Inferior parietal cortex (tissue), 1 donor: Measurements from ENCODE around the gene SNRNP70.
"Not testable (repeated sequence)": the region's sequence is repeated elsewhere in the genome, so short reads cannot be mapped to it uniquely, and the experiment has no call there.

Experiments
- DNase-seq: peaks from one replicate; pipeline ENCODE4 v3.0.0-alpha.2; 2016; ENCODE audit errors: extremely low spot score

SNRNP70 gene, protein sequence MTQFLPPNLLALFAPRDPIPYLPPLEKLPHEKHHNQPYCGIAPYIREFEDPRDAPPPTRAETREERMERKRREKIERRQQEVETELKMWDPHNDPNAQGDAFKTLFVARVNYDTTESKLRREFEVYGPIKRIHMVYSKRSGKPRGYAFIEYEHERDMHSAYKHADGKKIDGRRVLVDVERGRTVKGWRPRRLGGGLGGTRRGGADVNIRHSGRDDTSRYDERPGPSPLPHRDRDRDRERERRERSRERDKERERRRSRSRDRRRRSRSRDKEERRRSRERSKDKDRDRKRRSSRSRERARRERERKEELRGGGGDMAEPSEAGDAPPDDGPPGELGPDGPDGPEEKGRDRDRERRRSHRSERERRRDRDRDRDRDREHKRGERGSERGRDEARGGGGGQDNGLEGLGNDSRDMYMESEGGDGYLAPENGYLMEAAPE

DNA sequence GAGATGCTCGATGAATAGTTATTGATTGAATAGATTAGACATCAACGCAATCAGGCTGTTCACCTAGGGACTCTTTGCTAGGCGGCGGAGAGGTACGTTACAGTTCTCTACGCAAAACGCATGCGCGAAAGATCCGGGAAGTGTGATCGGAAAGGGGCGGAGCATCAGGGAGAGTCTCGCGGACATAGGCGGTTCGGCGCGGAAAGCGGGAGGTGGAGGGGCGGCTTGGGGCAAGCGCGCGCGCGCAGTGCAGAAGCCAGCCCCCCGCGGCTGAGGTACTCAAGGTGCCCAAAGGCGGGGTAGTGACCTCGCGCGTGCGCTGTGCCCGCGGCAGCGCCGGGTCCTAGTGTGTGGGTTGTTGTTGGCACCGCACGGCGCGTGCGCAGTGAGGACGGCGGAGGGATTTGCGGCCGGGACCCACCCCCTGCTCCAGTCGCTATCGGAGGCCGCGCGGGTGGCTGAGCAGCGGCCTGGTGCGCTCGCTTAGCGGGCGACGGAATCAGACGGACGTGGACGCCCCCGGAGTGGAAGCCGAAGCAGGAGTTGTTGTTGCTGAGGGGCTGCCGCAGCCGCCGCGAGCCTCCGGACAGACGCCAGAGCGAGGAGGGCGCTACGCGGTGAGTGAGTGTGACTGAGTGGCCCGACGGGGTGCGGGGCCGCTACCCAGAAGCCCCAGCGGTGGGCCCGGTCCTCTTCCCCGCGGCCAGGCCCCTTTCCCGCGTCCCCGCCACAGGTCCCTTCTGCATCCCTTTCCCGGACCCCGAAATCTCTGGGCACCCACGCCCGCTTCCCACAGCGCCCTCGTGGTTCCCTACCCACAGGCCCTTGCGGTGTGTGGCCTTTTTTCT, at the start of gene SNRNP70:
SNRNP70 (plus strand) TSS at position 432 of the 848 bp plus-strand sequence. CDS start 964 bp downstream, outside the sequence.
- peak; percentile 100 for DNase-seq

- DNase-seq, result not testable (repeated sequence)
Observed at GRCh38 chr19:49036815-49037214, 48.4 kb upstream of the SNRNP70 start, which contains the start of gene CGB1. Gene CGB1, minus strand, starts transcription at chr19:49036895. Its CDS starts 184 bp downstream, at chr19:49036711.

DNA sequence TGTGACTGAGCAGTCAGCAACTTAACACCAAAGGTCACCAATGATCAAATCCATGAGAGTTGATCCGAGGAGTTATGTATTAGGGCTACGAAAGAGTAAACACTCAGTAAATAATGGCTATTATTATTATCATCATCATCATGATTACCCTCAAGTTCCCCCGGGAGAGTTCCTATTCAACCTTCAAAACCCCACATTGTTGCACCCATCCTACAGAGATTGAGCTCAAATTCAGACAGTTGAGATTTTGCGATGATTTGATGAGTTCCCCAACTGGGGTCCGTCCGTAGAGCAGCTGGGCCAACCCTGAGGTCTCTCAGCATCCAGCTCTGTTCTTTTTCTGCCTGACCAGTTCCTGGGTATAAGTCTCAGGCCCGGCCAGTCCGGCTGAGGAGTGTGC, 47.1 kb upstream of the SNRNP70 start:
- DNase-seq, result not testable (repeated sequence)

DNA sequence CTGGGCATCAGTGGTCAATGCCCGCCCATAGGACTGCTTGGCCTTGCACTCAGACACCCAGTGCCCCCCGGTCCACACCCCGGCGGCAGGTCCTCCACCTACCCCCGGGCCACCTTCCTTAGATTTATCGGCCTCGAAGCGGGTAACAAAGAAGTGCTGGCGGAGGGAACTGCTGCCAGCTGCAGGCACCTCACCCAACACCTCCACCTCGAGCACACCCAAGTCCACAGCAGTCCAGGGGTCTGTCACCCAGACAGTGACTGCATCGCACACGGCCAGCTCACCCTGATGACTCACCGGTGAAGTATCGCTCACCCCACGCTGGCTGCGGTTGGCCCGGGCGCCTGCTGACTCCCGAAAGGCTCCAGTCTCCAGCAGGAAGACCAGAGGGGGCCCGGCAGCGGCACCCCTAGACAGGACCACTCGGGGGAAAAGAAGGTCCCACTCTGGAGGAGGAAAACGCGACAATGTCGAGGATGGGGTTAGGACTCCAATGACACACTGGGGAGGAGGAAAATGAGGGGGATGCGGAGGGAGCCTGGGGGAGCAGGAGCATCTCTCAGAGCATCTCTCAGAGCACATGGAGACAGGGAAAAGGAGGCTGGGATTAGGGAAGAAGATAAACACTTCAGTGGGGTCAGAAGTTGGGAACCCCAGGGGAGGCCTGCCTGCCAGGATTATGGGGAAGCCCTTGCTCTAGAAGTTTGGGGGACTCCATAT, 46.5 kb upstream of the SNRNP70 start:
- DNase-seq, result not testable (repeated sequence)

- DNase-seq, result not testable (repeated sequence)
Observed at GRCh38 chr19:49039736-49040135, 45.5 kb upstream of the SNRNP70 start.

- DNase-seq, result no peak
Observed at GRCh38 chr19:49042177-49042576, 43.1 kb upstream of the SNRNP70 start.

DNA sequence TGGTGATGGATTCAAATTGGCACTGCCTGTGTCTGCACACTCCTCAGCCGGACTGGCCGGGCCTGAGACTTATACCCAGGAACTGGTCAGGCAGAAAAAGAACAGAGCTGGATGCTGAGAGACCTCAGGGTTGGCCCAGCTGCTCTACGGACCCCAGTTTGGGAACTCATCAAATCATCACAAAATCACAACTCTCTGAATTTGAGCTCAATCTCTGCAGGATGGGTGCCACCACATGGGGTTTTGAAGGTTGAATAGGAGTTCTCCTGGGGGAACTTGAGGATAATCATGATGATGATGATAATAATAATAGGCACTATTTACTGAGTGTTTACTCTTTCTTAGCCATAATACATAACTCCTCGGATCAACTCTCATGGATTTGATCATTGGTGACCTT, 42.6 kb upstream of the SNRNP70 start:
- DNase-seq, result not testable (repeated sequence)

DNA sequence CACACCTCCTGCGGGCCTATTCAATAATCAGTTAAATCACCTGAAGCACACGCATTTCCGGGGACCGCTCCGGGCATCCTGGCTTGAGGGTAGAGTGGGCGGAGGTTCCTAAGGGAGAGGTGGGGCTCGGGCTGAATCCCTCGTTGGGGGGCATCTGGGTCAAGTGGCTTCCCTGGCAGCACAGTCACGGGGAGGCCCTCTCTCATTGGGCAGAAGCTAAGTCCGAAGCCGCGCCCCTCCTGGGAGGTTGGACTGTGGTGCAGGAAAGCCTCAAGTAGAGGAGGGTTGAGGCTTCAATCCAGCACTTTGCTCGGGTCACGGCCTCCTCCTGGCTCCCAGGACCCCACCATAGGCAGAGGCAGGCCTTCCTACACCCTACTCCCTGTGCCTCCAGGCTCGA, 41.7 kb upstream of the SNRNP70 start, which contains the start of gene CGB5:
CGB5 (plus strand) TSS at position 301 of the 400 bp plus-strand sequence. CDS start 362 bp downstream, outside the sequence.
- DNase-seq, result not testable (repeated sequence)

DNA sequence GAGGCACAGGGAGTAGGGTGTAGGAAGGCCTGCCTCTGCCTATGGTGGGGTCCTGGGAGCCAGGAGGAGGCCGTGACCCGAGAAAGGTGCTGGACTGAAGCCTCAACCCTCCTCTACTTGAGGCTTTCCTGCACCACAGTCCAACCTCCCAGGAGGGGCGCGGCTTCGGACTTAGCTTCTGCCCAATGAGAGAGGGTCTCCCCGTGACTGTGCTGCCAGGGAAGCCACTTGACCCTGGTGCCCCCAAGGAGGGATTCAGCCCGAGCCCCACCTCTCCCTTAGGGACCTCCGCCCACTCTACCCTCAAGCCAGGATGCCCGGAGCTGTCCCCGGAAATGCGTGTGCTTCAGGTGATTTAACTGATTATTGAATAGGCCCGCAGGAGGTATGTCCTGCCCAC, 36.2 kb upstream of the SNRNP70 start, which contains the start of gene CGB8:
CGB8 (minus strand) TSS at position 101 of the 400 bp plus-strand sequence. CDS start 372 bp downstream, outside the sequence.
- not testable (repeated sequence) for DNase-seq

DNA sequence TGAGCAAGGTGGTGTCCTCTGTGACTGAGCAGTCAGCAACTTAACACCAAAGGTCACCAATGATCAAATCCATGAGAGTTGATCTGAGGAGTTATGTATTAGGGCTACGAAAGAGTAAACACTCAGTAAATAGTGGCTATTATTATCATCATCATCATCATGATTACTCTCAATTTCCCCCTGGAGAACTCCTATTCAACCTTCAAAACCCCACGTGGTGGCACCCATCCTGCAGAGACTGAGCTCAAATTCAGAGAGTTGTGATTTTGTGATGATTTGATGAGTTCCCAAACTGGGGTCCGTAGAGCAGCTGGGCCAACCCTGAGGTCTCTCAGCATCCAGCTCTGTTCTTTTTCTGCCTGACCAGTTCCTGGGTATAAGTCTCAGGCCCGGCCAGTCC, 35.4 kb upstream of the SNRNP70 start:
- not testable (repeated sequence) for DNase-seq

DNA sequence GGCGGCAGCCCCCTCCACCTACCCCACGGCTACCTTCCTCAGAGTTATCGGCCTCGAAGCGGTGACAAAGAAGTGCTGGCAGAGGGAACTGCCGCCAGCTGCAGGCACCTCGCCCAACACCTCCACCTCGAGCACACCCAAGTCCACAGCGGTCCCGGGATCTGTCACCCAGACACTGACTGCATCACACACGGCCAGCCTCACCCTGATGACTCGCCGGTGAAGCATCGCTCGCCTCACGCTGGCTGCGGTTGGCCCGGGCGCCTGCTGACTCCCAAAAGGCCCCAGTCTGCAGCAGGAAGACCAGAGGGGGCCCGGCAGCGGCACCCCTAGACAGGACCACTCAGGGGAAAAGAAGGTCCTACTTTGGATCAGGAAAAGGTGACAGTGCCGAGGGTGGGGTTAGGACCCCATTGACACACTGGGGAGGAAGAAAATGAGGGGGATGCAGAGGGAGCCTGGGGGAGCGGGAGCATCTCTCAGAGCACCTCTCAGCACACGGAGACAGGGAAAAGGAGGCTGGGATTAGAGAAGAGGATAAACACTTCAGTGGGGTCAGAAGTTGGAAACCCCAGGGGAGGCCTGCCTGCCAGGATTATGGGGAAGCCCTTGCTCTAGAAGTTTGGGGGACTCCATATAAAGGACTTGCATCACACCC, 34.7 kb upstream of the SNRNP70 start:
- not testable (repeated sequence) for DNase-seq

- peak; percentile 7 for DNase-seq
Observed at GRCh38 chr19:49056101-49056901, 28.9 kb upstream of the SNRNP70 start.

GRCh38 chr19:49056902-49057596, 28.2 kb upstream of the SNRNP70 start:
- not testable (repeated sequence) for DNase-seq

- DNase-seq, result no peak
Observed at GRCh38 chr19:49057636-49058234, 27.5 kb upstream of the SNRNP70 start, which contains the start of gene CGB7. Gene CGB7, minus strand, starts transcription at chr19:49057749. Its CDS starts 2,374 bp downstream, at chr19:49055375.

GRCh38 chr19:49058562-49058961, 26.7 kb upstream of the SNRNP70 start:
- no peak for DNase-seq

GRCh38 chr19:49059053-49059452, 26.2 kb upstream of the SNRNP70 start:
- no peak for DNase-seq

DNA sequence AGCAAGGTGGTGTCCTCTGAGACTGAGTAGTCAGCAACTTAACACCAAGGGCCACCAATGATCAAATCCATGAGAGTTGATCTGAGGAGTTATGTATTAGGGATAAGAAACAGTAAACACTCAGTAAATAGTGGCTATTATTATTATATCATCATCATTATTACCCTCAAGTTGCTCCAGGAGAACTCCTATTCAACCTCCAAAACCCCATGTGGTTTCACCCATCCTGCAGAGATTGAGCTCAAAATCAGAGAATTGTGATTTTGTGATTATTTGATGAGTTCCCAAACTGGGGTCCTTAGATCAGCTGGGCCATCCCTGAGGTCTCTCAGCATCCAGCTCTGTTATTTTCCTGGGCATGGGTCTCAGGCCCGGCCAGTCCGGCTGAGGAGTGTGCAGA, 24.3 kb upstream of the SNRNP70 start:
- DNase-seq, result no peak

GRCh38 chr19:49061445-49061844, 23.8 kb upstream of the SNRNP70 start:
- no peak for DNase-seq
